PFSK-1 (cell line): ENCODE measurements around the gene ERFE.

Experiments used
- POLR2AphosphoS5 ChIP-seq: IDR thresholded peaks from 2 replicates; pipeline ENCODE4 v1.6.1; 2012; ENCODE audit warnings: low read depth, mild to moderate bottlenecking, control low read depth, low read length, moderate library complexity
- REST ChIP-seq, 2 experiments: IDR thresholded peaks; 2 replicates each; pipeline versions ENCODE4 v1.6.1 to v1.8.0; 2011 to 2012; ENCODE audit warnings: low read depth in 2 of 2, low read length in 2 of 2, control low read depth in 1 of 2, inconsistent platforms in 1 of 2, mild to moderate bottlenecking in 1 of 2, moderate library complexity in 1 of 2; ENCODE audit not compliant: insufficient read depth in 1 of 2
- SIN3A ChIP-seq: IDR thresholded peaks from 2 replicates; pipeline ENCODE4 v1.6.1; 2012; ENCODE audit warnings: mild to moderate bottlenecking, low read length, moderate library complexity, borderline replicate concordance; ENCODE audit not compliant: insufficient read depth
- TAF1 ChIP-seq: IDR thresholded peaks from 2 replicates; pipeline ENCODE4 v1.6.1; 2012; ENCODE audit warnings: low read length, control low read depth, borderline replicate concordance; ENCODE audit not compliant: insufficient read depth

GRCh38 chr2:238113611-238114010 lies 45.2 kb upstream of the ERFE start:
- TF ChIP-seq SIN3A (no peak), POLR2AphosphoS5 (no peak), TAF1 (no peak), REST (IDR thresholded peaks at IDR 0.05; ENCODE audit: insufficient read depth in 1 of 2, low read depth in 2 of 2, low read length in 2 of 2) (no peak)
